Measurements from ENCODE around the gene PAQR5.
A peak's percentile ranks its signal among the peaks of the same experiment; 100 is the strongest.
"Not testable (repeated sequence)": the region's sequence is repeated elsewhere in the genome, so short reads cannot be mapped to it uniquely, and the experiment has no call there.

PAQR5 gene

DNA sequence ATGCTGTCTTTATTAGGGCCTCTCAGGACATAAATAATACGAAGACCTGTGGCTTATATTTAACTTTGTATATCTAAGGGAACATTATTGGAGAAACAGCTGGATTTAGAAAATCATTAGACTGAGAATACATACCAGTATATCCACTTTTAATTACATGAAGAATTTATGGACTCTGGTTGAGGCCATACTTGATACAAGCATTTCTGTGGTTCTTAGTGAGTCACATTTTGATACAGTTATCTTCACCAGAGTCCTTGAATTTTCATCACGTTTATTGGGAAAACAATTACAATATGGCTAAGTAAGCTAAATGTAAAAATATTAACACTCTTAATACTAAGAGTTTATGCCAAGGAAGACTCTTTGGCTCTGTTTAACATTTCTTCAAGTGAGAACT is 125.3 kb downstream of the PAQR5 start:
- no peak for DNase-seq (ENCODE audit: low spot score)

DNA sequence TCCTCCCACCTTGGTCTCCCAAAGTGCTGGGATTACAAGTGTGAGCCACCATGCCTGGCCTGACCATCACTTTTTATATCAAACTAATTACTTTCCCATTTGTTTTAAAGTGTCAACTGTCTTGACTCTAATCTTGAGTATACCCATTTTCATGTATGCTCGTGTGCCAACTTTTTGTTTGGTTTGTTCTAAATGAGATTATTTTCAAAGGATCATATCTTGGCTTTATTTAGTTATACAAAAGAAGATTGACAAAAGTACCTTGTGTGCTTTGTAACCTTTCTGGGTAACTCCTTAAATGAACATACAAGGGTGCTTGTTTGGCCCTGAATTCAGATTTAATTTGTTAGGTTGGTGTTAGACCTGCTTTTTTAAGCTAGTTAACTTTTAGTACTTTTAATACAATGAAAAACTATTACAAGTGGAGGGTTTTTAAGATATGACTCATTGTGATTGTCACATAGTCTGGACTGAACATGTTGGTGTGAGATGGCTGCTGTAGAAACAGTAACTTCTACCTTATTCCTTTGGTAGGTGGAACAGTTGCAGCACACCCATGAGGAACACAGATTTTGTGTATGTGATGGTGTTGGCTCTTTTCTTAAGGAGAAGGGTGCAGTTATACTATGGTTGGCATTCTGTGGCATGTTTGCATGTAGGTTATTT is 126.2 kb downstream of the PAQR5 start:
- DNase-seq (ENCODE audit: low spot score), result no peak

DNA sequence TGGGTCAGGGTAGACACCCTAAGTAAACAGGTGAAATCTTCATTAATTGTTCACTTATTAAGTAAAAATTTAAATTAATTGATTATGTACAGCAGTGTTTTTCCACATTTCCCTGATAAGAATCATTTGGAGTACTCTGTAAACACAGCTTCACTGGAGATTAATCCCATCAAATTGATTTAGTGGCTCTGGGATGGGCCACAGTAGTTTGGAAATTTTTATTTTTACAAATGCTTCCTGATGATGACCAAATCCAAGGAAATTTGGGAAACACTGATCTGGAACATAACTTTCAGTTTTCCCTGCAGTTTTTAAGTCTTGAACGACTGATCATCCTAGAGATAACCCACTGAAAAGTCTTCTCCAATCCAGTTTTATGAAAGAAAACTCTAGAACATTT is 135.1 kb downstream of the PAQR5 start:
- DNase-seq (ENCODE audit: low spot score), result no peak

DNA sequence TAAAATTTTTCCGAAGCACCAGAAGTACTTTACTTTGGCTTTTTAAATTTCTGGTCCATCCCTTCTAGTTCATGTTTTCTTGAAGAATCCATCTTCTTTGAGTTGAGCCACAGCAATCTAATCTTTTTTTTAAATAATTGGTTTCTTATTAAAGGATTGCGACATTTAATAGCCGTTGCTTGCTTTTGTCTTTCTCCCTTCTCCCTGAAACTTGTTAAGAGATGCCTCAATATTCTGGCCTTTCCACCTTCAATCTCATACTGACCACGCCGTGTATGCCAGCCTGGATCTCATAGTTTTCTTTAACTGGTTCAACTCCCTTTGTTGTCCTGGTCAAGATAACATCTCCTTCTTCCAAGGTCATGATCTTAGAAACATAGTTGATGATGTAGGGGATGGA is 135.5 kb downstream of the PAQR5 start:
- DNase-seq (ENCODE audit: low spot score), result no peak

DNA sequence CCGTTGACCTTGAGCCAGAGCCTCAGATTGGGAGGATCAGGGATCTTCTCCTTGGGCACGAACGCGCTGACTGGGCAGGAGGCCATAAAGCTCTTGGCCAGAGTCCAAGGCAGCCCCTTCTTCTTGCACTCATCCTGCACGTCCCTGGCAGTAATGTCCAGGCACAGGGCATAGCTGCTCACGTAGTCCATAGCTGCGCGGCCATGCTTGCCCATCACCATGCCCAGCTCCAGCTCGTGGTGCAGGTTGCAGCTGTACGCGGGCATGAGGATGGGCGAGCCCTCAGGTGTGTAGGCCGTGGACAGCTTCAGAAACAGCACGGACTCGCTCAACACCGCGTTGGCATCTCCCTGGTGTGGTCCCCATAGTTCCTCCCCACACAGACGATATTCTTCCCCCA is 136.0 kb downstream of the PAQR5 start:
- DNase-seq (ENCODE audit: low spot score), result no peak

DNA sequence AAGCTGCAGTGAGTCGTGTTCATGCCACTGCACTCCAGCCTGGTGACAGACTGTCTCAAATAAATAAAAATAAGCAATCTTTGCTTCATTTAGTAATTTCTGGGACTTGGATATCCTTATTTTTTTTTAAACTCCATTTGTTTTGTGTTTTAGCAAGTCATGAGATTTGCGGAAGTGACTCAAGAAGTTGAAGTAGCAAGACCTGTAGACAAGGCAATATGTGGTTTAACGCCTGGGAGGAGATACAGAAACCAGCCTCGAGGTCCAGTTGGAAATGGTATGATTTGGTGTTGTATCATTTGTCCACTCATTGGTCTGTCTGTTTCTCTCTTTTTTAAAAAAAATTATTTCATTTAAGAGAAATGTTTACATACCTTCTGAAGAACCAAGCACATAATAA is 137.3 kb downstream of the PAQR5 start:
- no peak for DNase-seq (ENCODE audit: low spot score)

DNA sequence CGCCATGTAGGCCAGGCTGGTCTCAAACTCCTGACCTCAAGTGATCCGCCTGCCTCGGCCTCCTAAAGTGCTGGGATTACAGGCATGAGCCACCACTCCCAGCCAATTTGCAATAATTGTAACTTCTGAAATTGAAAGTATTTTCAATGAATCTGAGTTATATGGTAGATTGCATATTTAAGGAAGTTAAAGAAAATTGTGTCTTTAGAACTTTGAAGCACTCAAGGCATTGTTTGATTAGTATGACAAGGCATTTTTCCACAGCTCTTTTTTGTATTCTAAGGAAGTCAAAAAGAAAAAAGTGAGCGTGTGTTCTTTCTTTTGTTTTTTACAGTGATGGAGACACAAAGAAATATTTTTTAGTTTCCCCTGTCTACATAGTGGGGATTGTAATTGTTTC is 138.2 kb downstream of the PAQR5 start:
- DNase-seq (ENCODE audit: low spot score), result no peak

DNA sequence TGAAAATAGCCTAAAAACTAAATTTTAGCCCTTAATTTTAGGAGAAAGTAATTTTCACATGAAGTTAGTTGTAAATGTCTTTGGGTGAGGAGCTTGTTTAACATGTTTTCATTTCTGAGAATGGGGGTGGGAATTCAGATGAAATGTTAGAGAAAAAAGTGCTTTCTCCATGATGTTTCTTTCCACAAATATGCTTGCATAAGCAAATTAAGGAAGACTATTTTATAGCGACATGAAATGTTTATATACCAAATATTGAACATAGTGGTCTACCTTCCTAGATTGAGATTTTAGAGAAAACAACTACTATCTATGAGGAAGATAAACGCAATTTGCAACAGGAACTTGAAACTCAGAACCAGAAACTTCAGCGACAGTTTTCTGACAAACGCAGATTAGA is 140.9 kb downstream of the PAQR5 start:
- DNase-seq (ENCODE audit: low spot score), result no peak

DNA sequence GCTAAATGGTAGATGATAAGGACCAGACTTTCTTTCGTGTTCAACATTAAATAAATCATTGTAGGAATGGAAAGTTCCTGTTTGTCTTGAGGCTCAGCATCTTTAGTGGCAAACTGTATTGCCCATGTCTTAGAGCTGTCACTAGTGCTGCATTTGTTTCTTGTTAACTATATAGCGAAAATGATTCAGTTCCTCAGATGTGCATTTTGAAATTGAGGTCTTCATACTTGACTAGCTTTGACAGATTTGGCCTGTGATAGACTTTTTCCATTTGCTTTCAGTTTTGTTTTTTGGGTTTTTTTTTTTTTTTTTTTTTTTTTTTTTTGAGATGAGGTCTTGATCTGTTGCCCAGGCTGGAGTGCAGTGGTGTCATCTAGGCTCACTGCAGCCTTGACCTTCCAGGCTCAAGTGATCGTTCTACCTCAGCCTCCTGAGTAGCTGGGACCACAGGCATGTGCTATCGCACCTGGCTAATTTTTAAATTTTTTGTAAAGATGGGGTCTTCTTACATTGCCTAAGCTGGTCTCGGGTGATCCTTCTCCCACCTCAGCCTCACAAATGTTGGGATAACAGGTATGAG is 144.4 kb downstream of the PAQR5 start:
- DNase-seq (ENCODE audit: low spot score), result no peak

DNA sequence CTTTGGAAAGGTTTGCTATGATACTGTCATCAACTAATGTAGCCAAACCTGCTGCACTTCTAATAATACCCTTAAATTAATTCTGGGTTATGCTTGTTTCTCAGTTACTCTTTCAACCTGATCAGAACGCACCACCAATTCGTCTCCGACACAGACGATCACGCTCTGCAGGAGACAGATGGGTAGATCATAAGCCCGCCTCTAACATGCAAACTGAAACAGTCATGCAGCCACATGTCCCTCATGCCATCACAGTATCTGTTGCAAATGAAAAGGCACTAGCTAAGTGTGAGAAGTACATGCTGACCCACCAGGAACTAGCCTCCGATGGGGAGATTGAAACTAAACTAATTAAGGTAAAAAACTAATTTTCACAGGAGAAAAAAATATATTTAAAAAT is 146.0 kb downstream of the PAQR5 start:
- DNase-seq (ENCODE audit: low spot score), result no peak

DNA sequence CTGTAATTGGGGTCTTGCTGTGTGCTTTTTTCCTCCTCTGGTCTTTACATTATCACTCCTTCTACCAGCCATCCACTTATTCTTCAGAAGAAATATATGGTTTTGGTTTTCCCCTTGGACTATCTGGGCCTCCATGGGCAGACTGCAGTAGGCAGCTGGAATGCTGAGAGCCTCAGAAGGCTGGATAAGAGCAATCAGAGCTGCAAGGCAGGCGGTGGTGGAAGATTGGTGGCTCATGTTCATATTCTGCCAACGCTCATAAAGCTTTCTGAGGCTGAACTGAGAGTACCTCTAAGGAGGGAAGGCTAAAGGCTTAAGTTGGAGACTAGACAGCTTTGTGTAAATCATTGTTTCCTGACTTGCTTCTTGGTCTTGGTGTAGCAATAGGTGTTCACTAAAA is 148.2 kb downstream of the PAQR5 start:
- DNase-seq (ENCODE audit: low spot score), result no peak

DNA sequence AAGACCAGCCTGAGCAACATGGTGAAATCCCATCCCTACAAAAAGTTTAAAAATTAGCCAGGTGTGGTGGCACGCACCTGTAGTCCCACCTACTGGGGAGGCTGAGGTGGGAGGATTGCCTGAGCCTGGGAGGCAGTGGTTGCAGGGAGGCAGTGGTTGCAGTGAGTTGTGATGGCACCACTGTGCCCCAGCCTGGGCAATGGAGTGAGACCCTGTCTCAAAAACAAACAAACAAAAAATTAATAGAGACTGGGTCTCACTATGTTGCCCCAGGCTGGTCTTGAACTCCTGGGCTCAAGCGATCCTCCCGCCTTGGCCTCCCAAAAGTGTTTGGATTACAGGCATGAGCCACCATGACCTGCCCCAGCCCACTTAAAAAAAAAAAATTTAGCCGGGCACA is 151.5 kb downstream of the PAQR5 start:
- DNase-seq (ENCODE audit: low spot score), result not testable (repeated sequence)

DNA sequence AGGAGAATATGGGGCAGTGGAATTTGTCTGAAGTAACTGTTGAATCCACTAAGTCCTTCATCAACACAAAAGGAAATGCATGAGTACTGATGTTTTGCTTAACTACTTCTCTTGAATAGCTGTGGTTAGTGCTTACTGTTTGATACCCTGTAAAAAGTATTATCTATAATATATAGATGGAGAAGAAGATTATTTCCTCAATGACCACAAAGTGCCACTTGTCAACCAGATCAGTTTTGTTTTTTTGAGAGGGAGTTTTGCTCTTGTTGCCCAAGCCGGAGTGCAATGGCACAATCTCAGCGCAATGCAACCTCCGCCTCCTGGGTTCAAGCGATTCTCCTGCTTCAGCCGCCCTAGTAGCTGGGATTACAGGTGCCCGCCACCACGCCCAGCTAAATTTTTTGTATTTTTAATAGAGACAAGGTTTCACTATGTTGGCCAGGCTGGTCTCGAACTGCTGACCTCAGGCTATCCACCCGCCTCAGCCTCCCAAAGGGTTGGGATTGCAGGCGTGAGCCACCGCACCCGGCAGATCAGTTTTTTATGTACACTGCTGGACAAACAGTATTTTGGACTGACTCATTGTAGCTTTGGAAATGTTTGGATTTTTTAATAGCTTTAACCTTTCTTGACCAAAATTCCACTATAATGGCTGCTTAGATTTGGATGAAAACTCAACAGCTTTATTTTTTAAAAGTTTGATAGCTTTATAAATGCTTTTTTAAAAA is 152.4 kb downstream of the PAQR5 start:
- DNase-seq (ENCODE audit: low spot score), result no peak

DNA sequence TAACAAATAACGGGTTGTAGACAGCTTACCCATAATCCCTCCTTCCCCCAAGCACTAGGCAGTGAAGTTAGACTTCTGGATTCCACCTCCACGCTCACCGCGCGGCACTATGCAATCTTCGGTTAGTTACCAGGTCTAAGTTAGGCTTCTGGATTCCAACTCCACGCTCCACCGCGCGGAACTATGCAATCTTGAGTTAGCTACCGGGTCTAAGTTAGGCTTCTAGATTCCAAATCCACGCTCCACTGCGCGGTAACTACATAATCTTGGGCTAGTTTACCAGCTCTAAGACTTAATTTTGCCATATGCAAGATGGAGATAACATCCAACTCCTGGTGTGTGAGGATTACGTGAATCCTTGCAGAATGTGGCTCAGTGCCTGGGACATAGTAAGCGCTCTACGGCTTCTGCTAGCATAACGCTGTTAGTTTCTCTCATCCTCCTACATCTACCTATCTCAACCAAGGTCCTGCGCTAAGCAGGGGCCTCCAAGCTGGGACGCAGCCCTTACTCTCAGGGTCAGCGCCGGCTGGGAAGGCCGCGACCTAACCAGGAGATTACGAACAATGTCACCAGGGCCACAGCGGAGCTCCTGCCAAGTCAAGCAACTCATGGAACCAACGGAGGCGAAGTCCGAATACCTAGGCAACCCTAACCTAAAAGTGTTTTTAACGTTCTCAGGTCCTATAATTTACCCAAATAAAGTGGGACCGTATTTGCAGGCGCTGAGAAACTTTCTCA is 153.4 kb downstream of the PAQR5 start:
- DNase-seq (ENCODE audit: low spot score), result peak; percentile 65

DNA sequence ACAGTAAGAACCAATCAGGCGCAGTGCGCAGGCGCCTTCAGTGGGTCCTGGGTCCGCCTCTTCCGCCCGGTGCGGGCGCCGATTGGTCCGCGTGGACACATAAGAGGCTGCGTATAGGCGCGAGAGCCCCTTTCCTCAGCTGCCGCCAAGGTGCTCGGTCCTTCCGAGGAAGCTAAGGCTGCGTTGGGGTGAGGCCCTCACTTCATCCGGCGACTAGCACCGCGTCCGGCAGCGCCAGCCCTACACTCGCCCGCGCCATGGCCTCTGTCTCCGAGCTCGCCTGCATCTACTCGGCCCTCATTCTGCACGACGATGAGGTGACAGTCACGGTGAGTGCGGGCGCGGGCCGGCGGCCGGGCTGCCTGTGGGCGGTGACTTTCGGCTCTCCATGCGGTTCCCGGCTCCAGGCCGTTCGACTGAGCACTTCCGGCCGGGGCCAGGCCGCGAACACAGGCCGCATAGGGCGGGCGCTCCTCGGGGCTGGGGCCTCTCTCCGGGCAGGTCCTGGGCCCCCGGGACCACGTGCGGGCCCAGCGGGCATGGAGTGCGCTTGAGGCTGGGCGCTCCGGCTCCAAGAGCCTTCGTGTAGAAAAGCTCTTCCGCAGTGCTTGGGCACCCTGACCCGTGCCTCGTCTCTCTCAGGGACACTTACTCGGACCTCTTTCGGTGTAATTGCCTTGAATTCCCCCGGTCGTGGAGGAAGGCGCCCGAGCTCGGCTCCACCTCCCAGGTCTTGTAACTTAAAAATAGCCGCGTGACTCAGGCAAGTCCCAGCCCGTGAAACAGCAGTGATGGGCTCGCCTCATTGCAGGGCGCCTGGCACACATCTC is 154.2 kb downstream of the PAQR5 start, which contains the start of gene RPLP1:
Gene RPLP1, plus strand, starts transcription at position 127 of the 830 bp plus-strand sequence. Its CDS starts 131 bp downstream, at position 258.
- DNase-seq (ENCODE audit: low spot score), result peak; percentile 95

DNA sequence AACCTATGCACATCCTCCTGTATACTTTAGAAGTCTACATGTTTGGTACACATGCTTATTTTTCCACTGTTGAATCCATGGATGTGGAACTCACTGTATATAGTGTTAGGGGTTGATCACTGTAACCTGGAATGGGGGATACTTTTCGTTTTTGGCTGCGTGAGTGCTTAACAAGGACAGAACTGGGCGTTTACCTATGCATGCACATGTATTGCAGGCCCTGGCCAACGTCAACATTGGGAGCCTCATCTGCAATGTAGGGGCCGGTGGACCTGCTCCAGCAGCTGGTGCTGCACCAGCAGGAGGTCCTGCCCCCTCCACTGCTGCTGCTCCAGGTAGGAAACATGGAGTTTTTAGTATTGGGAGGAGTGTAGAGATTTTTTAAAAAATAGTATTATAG is 156.2 kb downstream of the PAQR5 start:
- DNase-seq (ENCODE audit: low spot score), result no peak

DNA sequence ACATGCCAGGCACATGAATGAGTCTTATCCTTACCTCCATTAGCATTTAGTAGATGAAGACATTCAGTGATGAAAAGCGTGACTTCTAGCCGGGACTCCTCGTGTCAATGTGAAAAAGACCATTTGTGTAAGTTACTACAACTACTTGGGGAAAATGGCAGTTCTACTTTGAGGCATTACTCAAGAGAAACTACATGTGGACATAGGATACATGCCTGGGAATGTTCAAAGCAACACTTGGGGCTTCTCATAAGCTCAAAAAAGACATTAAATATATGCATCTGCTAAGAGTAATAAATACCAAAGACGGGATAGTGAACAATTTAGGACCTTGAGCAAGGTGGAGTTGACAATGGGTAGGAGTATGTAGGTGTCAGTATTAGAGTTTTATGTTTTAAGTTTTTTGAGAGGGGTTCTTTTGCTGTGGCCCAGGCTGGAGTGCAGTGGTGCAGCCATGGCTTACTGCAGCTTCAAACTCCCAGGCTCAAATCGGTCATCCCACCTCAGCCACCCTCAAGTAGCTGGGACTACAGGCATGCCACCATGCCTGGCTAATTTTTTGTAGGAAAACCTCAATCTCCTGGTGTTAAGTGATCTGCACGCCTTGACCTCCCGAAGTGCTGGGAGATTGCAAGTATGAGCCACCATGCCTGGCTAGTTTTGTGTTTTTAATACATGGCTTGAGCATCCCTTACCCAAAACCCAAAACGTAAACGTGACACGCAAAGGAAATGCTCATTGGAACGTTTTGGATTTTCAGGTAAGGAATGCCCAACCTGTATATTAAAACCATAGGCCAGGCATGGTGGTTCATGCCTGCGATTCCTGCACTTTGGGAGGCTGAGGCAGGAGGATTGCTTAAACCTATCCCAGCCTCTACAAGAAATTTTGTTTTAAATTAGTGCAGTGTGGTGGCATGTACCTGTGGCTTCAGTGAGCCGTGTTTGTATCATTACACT is 157.8 kb downstream of the PAQR5 start:
- DNase-seq (ENCODE audit: low spot score), result no peak

Measured in hematopoietic multipotent progenitor cell treated with erythropoietin and hydrocortisone succinate and interleukin-3 and kit ligand, for 17 days (in vitro differentiated cells).